ENCODE measurements around the gene ZBTB16.

ZBTB16 gene

DNA sequence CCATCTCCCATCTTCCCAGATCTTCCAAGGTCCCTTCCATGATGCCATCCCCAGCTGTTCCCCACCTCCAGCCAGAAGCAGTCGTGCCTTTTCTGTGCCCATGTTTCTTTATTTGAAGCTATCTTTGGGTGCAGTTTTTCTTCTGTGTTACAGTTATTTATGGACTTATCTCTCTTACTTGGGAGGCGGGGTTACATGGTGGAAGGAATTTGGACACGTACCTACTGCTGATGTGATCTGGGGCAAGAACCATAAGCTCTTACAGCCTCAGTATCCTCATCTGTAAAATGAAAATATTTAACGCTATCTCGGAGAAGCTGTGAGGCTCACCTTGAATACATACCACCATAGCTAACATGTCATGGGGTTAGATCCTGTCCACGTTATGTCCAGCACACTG, 98.9 kb downstream of the ZBTB16 start:
- no peak for DNase-seq

DNA sequence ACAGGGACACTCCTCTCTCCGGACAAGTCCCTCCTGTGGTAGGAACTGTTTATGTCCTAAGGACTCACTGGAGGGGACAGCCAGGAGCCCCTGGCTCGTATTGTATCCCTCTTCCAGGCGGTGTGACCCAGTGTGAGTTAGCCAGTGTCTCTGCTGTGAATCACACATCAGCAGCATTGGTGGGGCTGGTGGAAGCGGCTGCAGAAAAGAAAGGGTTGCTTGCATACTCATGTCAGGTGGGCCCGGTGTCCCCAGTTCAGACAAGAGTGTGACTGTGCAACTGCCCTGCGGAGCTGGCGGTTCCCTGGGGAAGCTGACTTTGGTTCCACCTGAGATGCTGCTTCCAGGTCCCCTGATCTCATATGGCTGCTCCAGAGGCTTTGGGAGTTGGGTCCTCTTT, 99.4 kb downstream of the ZBTB16 start:
- no peak for DNase-seq

DNA sequence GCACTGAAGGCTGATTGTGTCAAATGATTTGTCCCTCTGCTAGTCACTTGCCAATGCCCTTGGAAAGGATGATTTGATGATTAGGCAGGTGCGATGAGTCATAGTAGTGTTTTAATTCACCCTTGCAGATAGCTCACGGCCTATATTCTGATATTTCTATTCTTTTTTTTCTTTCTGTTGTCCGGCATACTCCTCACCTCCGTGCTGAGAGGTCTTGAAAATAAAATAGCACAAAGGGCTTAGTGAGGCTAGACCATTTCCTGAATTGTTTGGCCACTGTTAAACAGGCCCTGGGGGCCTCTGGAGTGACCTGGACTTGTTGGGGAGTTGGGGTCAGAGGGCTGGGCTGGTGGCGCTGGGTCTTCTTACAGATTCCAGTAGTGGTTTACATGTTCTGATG, 99.8 kb downstream of the ZBTB16 start:
- no peak for DNase-seq

DNA sequence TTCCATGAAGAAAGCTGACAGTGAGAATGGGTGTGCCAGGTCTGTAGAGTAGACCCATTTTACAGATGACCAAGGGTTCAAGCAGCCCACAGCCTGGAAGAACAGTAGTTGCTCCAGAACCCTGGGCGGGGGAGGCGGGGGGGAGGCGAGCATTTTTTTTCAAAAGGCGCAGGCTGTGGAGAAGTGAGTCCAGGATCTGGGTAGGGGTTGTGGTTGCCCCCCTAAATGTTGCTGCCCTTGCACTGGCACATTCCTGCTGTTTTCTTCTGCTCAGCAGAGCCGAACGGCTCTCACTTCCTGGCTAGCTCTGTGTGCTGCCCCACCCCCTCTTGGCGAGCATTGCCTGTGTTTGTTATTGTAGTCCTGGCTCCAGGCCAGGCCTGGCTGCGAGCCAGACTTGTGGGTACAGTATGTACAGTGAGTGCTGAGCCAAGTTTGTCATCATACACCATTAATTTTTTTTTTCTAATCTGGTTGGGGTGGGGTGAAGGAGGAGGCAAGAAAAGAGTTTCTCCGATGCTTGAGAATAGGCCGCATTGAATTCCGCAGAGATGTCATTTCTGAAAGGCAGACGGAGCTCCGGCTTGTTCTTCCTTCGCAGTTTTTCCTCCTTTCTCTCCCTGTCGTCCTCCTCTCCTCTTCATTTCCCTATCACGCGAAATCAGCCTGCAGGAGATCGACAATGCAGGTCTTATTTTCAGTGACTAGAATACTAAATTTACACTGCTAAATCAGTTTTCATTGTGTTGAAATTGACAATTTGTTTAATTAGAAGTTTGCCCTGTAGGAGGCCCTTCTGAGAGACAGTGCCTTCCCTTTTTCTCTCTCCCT, 100.5 kb downstream of the ZBTB16 start:
- peak; percentile 80 for DNase-seq

DNA sequence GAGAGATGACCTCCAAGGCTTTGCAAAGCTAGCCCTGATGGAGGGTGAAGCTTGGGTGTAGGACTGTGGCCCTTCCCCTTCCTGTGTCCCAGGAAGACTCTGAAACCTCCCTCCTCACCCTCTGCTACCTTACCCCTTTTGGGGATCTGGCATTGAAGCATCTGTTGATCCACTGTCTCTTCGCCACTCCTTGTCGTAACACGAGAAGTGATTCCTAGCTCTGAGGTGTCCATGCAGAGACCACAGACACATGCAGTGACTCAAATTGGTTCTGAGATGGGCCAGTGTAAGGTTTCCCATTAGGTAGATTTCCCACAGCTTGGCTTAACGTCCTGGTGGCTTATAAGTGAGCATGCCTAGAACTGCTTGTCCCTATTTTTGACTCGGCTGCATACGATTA, 101.4 kb downstream of the ZBTB16 start:
- DNase-seq = no peak

DNA sequence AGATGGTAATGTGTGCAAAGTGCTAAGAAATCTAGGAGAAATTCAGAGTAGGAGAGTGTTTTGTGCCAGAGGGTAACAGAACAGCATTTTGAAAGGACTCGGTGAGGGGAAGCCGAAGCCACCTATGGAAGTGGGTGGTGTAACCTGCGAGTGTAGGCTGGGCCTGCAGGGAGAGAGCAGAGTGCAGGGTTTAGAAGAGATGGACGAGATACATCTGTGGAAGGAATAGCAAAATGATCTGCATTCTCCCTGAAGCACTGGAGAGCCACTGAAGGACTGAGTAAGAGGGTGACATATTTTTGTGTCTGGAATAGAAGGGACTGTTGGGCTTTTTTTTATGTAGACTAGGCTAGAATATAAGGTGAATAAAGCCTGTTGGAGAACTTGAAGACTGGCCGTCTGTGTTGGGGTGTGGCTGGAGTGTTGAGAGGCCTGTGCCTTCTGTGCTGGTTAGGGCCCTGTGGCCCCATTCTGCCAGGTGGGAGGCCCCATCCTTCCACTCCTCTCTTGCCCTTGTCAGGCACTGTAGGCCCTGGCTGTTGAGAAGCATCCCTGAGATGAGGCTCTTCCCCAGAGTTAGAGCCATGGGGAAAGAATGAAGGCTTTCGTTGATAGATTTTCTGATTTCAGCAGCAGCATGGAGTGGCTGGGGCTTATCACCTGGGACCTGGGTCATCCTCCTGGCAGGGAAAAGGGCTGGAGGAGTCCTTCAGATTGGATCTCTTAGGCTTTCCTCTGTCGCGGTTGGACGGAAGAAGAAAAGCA, 102.2 kb downstream of the ZBTB16 start:
- DNase-seq = no peak

DNA sequence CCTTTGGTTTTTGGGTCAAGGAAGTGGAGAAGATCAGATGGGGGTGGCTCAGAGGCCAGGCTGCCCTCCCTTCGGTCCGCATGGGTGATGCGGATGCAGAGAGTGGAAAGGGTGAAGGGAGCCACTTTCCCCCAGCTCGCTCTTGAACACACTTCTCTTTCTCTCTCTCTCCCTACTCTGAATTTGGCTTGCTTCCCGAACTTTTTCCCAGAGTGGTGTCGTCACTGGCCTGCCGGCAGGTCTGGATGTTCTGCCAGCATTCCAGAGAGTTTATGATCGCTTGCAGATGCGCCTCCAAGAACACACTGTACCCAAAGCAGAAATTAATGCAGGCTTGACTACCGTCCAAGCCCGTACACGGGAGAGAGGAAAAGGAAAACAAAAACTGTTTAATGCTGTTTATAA, 103.2 kb downstream of the ZBTB16 start:
- no peak for DNase-seq

DNA sequence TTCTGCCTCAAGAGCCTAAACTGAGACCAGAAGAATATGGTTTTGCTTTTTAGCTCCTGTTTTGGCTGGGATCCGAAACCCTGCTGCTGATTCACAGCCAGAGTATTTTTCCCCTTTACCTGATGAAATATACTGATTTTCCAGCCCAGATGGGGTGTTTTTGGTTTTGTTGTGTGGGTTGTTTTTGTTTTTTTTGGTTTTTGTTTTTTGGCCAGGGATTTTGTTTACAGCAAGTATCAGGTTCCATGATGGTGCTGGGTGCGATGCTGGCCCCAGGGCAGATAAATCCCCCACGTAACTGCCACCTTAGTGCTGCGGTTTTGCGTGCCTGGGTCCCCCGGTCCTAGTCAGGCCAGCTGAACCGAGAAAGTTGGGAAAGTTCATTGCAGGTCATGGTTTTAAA, 103.7 kb downstream of the ZBTB16 start:
- DNase-seq = no peak

DNA sequence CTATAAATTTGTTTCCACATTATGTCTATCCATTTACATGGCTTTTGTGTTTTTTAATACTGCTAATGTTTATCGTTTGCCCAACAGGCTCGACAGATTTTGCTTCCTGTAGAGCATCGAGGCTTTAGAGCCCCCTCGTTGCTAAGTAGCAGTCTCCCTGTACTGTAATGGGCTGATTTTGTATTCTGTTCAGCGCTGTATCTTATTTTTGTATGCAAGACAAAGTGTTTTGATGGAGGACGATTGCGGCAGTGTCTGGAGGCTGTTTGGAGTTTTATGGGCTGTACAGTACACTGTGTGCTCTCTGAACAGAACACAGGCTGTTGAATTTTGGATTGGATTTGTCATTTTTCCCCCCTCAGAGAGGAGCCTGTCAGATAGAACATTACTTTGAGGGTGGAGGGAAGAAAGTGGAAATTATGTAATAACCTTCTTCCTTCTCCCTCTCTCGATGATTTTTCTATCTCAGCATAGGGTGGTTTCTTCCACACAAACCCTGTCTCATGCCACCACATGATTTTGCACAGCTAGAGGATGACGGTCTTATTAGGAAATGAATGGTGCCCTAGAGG, 104.4 kb downstream of the ZBTB16 start:
- DNase-seq = no peak

DNA sequence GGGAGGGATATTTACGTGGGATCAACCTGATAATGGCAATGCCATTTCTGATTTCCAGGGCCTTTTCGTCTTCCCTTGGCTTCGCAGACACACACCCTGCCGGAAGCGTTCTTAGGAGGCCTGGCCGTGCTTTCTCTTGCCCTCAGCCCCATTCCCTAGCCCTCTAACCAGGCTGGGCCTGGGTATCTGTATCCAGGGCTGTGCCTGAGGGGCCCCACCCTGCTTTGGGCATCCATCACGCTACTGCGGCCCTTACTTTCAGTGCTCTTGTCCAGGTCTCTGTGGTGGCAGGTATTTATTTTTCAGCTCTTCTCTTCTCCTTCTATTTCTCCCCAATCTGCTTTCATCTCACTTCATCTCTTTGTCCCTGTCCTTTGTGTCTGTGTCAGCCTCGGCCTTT, 105.0 kb downstream of the ZBTB16 start:
- no peak for DNase-seq

DNA sequence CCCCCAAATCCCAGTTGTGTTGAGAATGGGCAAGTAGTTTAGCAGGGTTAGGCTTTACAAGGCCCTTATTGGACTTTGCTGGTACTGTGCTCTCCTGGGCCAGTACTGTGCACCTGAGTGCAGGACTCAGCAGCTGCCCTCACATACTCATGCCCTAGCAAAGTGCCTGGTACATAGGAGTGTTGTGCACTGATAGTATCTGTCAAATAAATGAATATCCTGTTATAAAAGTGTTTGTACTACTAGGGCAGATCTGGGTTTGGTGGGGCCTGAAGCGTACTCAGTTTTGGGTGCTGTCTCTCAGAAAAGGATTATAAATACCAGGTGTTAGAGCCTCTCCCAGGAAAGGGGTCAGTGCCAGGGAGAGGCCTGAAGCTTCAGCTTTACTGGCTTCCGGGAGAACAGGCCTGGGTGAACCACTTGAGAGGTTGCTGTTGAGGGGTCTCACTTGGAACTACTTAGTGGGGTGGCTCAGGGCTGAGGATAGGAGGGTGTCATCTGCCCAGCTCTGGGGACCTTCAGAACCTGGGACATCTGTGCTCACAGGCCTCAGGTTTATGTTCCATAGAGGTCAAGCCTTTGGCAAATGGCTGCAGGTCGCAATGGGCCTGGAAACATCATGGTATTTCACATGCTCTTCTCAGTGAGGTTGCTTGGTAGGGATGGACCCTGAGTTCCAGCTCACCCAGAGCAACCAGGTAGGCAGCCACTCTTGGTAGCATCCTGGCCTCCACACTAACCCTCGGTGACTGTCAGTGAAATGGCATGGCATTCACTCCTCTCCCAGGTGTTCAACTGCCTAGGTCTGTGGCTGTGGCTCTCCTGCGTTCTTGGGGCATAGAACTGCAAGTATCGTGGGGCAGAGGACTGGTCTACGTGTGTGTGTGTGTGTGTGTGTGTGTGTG, 106.1 kb downstream of the ZBTB16 start:
- DNase-seq = no peak

DNA sequence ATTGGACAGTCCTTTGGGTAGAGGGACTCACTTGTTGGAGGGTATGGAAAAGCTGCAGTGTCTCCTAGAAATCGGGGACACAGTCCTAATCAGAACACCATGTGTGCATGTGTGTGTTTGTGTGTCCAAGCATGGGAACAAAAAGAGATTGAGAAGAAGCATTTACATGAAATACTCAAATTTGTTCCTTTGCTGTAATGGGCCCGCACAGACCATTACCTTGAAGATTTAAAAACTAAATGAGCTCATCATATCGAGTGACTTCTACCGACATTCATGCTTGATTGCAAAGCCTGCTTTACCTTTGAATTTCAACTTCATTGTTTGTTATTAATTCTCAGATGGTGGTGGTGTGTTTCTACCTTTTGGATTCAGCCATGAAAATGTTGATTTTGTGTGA, 106.9 kb downstream of the ZBTB16 start:
- no peak for DNase-seq

DNA sequence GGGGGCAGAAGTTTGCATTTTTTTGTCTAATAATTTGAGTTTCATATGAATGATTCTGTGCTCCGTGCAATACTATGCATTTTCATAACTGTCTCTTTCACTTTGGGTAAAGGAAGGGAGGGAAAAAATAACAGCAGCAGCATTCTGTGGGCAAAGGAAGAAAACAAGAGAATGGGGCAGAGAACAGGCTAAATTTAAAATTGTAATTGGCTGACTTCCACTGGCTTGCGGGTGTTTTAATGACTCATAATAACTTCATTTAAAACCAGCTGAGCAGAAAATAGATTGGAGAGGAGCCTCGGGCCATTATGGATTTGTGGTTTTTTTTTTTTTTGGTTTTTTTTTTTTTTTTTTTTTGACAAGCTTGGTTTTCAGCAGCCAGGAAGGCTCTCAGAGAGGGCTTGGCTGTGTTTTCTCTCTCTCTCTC, 107.4 kb downstream of the ZBTB16 start:
- DNase-seq = no peak

DNA sequence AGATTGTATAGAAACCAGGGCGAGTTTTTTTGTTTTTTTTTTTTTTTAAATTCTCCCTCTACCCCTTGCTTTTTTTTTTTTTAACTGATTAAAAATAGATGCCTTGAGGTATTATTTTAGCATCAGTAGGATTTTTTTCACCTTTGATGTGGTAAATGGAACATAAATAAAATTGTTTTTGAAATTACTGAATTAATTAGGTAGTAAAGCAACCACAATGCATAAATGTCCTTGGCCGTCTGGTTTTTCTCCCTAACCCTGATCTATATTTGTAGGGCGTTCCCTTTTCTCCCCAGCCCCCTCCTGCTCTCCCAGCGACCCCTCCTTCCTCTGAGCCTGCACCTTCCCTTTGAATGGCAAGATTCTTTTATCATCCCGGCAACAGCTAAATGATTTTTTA, 107.8 kb downstream of the ZBTB16 start:
- no peak for DNase-seq

DNA sequence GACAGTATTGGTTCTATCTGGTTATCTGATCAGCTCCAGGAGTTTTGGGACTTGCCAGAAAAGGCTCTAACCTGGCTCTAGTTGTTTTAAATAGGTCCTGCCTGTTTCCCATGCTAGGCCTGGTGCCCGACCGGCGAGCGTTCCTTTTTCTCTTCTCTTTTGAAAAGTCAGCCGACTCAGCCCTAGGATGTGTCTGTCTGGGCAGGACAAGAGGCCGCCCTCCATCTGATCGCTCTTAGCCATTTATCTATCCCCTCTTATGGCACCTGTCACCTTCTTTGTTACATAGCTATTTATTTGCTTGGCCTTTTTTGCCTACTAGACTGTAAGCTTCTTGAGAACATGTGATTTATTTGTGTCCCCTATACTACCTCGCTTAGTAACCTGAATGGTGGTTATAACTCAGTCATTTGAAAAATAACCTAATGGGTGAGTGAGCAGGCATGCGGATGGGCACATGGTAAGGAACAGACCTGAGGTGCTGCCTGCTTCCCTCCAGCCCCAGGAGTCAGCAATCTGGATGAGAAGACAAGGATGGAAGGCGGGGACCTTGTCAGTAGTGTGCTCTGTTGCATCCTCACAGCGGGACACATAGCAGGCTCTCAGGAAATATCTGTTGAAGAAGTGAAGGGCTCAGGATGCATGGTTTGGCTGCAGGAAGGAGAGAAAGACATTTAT, 108.4 kb downstream of the ZBTB16 start:
- no peak for DNase-seq

DNA sequence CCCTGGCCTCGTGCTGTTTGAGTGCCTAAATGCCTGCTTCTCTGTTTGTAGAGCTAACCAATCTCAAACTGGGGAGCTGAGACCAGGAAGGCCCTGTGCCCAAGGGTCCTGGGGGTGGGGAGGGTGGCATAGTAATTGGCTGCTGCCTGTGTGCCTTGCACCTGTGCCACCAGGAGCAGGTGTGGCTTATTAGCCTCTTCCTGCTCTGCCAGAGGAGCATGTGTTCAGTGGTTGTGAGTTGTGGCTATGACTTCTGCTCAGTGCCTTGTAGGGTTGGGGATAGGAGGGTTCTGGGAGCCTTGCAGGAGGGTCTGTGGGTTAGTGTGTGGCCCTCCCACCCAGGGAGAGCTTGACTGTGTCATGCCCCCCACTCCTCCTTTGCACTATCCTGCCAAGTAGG, 109.2 kb downstream of the ZBTB16 start:
- DNase-seq = no peak

DNA sequence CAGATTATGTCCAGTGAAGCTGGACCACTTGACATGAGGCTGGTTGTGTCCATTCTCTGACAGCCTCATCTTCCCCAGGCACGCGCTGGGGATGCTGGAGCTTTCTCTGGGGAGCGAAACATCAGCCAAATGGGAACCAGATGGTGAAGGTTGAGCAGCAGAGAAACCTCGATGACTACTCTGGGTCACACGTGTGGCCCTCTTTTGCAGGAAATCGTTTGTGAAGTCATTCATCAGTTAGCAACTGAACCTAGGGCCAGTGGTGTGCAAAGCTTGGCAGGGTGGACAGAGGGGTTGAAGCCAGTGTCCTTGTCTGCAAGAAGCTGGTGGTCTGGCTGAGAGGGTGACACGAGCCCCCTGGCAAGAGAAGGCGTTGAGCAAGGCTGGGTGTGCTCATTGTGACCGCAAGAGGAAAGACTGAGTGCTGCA, 109.8 kb downstream of the ZBTB16 start:
- DNase-seq = no peak

DNA sequence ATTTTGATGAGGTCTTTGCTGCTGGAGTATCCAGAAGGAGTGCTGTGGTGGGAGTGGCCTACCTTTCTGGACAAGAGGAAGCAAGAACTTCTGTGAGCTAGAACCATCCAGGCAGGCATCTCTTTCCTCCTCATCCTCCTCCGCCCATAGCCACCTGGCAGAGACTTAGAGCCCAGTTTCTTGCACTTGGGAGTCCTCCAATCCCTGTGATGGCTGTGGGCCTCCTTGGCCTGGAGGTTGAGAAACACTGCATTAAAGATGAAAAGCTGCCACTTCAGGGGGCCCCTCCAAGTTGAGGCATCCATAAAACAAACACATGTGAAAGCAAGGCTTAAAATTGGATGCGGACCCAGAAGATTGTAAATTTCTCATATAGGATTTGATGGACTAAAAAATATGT, 110.3 kb downstream of the ZBTB16 start:
- DNase-seq = no peak

DNA sequence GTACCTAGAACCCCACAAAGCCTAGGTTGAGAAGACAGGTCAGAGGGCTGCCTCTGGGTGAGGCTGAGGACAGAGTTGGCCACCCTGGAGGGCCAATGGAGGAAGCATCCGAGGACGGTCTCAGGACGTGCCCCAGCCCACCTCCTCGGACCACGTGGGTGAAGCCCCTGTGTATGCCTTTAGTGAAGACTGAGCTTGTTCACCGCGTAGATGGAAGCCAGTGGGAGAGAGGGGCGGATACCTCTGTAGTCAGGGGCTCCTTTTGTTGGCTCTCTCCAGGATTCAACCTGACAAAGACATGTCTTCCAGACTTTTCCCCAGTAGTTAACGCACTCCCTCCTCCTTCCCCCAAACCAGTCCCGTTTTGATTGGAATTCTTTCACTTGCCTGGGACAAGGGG, 110.7 kb downstream of the ZBTB16 start:
- no peak for DNase-seq

DNA sequence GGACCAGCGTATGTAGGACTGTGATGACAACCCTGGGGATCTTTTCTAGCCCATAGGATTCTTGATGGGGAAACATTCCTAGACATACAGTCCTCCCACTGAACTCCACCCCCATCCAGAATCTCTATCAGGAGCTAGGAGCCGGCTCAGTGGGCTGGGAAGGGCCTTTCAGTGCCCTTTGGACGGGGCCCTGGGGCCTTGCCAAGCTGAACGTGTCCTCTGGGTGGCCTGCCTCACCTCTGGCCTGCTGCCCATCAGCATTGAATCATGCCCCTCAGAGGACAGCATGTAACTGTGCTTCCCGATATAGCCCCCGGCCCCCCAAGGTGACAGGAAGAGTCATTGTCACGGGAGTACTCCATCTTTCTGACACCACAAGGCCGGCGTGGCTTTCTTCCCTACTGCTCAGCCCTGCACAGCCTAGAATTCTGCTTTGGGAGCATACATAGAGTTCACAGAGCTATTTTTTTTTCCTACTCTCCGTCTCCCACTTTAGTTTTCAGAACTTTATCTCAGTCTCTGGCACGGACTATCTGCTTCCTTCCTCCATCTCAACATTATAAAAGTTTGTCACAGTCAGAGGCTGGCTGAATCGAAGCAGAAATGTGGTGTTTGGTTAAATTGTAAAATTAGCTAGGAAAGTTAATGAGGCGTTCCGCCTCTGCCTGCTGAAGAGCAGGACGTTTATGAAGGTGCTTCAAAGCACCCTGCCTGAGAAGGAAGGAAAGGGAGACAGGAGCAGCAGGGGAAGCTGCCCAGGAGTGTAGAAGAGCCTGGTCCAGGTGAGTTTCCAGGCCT, 111.9 kb downstream of the ZBTB16 start:
- no peak for DNase-seq

DNA sequence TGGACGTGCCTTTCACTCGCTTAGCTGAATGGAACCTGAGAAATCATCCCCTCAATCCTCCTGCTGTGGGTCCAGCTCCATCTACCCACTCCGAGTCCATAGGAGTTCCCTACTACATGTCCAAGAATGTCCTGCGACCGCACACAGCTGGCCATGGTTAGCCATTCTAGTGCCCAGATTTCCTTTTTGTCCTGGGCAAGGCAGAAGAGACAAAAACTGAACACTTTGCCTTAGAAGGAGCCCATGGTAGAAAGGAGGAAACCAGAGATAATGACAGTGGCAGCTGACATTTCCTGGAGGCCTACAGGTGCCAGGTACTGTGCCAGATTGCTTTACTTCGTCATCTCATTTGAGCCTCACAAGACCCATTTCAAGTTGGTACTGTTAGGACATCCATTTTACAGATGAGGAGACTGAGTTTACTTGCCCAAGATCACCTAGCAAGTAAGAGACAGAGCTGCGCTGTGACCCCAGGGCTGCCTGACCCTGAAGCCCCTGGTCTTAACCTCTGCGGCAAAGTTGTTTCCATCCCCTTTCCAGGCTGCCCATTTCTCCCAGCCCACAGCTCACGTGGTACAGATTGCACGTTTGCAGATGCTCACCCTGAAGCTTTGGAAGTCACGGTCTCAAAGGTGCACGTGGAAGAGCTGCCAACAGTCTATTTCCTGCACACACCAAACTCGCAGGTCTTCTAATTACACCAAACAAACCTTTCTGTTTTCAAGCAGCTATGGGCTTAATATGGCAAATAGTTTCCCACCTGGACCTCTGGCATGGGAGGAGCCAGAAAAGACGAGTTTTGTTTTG, 112.7 kb downstream of the ZBTB16 start:
- DNase-seq = no peak
